HG03520 (cell line): ENCODE data around the gene EIF4G3.
"Not testable (repeated sequence)": the region's sequence is repeated elsewhere in the genome, so short reads cannot be mapped to it uniquely, and the experiment has no call there.

Experiments
- ATAC-seq: cut with Tn5 transposase; IDR thresholded peaks from one replicate; pipeline ENCODE4 v1.9.1; 2021; ENCODE audit warnings: mild to moderate bottlenecking, moderate library complexity; ENCODE audit not compliant: unreplicated experiment

The EIF4G3 gene

DNA sequence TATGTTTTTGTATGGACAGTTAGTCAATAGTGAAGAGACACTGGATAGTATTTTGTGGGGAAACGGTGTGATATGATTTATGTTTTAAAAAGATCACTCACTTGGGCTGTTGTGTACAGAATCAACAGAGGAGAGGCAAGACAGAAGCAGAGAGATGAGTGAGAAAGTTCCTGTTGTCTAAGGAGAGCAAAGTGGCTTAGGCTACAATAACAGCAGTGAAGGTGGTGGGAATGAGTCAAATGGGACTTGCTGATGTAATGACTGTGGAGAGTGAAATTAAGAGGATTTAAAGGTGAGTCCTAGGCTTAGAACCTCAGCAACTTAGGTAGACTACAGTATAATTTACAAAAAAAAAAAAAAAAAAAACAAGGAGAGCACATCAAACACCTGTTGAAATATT lies 220.4 kb downstream of the EIF4G3 start:
- no peak for ATAC-seq

DNA sequence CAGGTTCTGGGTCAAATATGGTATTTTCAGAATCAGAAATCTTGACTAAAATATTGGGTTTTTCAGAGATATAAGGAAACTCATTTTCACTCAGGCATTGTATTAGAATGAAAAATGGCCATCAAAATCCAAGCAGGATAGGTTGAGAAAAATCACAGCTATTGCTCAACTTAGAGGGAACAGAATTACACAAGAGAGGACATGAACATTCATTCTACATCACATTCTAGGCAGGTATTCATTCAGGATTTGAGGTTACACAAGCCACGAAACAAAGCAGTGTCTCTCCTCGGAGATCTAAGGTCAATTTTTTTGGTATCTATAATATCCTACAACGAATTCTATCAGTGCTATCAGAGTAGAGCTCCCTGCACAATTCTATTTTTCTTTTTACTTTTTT lies 226.0 kb downstream of the EIF4G3 start:
- ATAC-seq, result no peak

DNA sequence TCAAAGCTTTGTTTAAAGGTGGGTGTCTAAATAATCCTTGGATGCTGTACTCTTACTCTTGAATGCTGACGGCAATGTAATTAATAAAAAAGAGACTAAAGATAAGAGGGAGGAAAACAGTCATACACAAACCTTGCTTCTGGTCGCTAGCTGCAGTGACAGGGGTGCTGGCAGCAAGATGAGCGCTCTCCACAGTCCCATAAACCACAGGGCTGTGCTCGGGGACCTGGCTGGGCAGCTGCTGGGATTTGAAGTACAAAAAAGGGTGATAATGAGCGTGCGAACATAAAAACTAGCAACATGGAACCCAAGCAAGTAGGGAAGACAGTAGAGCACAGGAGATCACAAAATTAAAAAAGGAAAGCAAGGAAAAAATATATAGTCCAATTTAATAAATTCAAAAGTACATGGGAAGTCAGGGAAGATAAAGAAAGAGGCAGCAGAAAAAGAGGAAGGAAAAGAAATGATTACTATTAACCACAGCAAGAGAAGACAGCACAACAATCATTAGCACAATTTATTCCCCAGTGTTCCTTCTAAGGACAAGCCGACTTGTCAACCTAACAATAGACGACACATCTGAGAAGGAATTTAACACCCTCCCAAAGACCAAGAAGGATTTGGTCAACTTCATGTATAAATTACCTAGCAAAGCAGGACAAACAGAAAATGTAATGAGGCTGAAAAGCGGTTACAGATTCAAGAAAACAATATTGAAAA lies 226.7 kb downstream of the EIF4G3 start:
- no peak for ATAC-seq

DNA sequence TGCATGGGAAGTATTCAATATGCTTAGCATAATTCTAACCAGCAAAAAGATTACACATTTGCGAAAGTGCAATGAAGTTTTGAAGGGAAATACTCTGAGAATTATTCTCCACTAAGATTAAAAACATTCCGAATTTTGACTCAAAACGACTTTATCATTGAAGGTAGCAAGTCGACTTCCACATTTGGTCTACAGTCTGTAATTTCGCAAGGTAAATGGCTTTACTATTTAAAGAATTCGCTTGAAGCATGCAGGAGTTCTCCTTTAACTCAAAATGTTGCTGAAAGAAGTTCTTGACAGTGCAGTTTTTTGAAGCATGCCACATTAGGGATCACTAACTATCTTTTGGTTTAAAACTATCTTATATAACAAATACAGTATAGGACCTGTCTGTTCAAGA lies 228.6 kb downstream of the EIF4G3 start:
- no peak for ATAC-seq

DNA sequence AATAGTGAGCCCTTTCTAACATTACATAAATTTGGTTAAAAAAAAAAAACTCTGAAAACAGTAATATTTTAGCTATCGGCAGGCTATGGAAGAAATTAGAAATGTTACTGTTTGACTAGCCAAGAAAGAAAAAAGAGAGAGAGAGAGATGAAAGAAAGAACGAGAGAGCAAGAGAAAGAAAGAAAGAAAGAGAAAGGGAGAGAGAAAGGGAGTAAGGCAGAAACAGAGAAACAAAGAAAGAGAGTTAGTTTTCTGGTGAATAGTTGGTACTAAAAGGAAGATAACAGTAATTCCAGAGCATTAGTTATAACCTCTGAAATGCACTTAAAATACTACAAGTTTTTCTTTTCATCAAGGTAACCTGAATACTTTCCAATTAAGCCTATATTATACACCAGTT lies 229.3 kb downstream of the EIF4G3 start:
- ATAC-seq, result no peak

DNA sequence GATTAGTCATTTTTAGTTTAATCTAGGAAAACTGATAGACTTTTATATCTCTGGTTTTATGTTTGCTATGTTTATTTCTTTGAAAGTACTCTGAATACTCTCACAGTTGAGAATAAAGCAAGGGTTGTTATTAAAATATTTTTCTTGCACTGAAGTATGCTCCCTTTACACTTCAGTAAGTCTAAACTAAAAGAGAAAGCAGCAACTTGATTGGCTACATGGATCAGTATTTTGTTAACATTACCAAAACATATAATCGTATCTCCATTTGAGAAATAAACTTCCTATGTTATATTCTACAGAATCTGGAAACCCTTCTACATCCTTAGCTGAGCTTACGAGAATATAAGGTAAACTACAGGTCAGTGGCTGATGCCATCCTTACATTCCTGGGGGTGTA lies 240.1 kb downstream of the EIF4G3 start:
- ATAC-seq, result no peak

DNA sequence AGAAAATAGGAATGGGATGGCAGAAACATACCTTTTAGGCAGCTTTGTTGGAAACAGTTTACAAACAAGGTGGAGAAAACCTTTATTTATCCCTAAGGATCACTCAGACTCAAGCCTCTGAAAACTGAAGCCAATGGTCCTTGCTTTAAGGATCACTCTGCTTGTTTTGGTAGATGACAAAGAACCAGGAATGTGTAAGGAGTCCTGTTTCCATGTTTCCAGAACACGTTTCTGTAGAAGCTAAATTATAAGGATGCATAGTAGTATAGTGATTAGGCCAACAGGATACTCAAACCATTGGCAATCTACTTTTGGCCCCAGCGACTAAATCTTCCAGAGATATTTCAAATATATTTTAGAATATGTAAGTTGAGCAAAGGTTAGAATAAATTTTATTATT lies 240.5 kb downstream of the EIF4G3 start:
- no peak for ATAC-seq

DNA sequence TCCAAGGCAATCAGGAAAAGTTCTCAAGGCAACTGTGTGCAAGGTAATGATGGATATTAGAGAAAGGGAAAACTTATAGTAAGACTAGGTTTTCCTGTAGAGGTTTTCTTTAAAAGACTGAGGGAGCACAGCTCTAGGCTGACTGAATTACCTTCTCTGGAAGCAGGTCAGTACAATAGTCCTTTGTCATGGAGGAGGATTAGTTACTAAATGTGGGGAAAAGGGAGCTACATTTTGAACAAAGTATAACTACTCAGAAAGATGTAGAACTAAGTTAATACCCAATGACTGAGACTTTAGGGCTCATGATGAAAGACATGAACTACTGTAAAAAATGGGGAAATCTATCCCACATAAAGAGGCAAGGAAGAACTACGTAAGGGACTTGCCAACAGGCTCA lies 241.0 kb downstream of the EIF4G3 start:
- no peak for ATAC-seq

DNA sequence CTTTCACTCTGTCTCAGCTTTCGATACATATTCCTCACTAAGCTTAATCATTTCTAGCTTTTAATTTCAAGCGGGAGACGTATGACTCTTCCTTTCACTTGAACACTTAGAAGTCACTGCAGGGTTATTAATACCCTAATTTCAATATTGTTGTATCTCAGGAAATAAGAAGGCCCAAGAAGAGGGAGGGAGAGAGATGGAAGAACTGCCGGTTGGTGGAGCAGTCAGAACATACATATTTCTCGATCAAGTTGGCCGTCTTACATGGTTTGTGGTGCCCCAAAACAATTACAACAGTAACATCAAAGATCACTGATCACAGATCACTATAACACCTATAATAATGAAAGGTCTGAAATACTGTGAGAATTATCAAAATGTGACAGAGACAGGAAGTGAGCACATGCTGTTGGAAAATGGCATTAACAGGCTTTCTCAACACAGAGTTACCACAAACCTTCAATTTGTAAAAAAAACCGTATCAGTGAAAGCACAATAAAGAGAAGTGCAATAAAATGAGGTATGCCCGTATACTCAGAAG lies 244.2 kb downstream of the EIF4G3 start:
- ATAC-seq, result no peak

DNA sequence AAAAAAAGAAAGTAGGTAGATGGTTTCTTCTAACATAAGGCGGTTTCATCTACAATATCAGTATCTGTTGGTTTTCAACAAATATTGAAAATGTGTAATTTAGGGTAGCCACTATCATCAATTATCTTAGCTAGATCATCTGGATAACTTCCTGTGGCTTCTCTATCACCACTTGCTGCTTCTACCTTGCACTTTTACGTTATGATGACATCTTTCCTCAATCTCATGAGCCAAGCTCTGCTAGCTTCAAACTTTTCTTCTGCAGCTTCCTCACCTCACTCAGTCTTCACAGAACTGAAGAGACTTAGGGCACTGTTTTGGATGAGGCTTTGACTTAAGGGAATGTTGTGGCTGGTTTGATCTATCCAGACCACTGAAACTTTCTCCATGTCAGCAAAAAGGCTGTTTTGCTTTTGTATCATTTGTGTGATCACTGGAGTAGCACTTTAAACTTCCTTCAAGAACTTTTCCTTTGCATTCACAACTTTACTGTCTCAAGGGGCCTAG lies 244.7 kb downstream of the EIF4G3 start:
- ATAC-seq, result no peak

DNA sequence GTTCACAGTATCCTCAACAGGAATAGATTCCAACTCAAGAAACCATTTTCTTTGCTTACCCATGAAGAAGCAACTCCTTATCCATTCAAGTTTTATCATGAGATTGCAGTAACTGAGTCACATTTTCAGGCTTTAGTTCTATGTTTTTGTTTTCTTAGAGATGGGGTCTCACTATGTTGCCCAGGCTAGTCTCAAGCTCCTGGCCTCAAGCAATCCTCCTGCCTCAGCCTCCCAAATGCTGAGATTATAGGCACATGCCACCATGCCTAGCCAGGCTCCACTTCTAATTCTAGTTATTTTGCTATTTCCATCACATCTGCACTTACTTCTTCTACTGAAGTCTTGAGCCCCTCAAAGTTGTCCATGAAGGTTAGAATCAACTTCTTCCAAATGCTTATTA lies 246.3 kb downstream of the EIF4G3 start:
- no peak for ATAC-seq

DNA sequence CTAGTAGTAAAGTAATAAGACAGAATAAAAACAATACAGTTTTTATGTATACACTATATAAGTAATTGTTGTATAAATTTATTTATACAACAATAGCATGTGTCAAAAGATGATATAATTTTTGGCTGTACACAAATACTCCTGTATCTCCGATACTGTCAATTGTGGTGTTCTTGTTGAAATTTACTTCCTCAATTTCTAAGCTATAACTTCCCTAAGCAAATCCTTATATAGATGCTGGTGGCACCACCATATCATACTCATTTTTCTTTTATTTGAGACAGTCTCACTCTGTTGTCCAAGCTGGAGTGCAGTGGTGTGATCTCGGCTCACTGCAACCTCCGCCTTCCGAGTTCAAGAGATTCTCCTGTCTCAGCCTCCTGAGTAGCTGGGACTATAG lies 248.6 kb downstream of the EIF4G3 start:
- no peak for ATAC-seq

DNA sequence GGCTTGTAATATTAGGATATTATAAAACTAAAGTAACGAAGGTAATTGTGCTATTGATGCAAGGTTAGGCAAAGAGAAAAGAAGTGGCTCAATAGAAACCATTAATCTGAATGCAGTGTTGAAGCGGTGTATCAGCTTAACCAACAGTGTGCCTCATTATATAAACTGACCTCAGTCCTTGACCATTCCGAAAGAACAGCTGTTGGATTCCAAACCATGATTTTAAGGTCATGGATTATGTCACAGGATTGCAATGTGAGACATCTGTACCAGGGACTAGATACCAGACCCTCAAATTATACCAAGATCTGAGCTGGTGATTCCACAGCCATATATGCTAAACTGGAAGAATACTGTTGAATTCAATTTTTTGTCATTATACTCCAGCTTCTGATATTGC lies 255.4 kb downstream of the EIF4G3 start:
- no peak for ATAC-seq

DNA sequence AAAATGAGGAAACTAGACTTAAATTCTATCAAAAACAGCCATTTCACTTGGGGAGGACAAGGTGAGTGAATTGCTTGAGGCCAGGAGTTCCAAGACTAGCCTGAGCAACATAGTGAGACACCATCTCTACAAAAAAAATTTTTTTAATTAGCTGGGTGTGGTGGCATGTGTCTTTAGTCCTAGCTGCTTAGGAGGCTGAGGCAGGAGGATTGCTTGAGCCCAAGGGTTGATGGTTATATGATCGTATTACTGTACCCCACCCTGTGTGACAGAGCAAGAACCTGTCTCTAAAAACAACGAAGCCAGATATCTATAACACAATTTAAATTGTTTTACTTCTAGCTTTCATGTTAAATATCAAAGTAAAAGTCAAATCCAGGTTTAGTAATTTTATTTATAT lies 263.5 kb downstream of the EIF4G3 start:
- ATAC-seq, result no peak

DNA sequence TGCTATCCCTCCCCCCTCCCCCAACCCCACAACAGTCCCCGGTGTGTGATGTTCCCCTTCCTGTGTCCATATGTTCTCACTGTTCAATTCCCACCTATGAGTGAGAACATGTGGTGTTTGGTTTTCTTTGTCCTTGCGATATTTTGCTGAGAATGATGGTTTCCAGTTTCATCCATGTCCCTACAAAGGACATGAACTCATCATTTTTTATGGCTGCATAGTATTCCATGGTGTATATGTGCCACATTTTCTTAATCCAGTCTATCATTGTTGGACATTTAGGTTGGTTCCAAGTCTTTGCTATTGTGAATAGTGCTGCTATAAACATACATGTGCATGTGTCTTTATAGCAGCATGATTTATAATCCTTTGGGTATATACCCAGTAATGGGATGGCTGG lies 269.2 kb downstream of the EIF4G3 start:
- not testable (repeated sequence) for ATAC-seq

DNA sequence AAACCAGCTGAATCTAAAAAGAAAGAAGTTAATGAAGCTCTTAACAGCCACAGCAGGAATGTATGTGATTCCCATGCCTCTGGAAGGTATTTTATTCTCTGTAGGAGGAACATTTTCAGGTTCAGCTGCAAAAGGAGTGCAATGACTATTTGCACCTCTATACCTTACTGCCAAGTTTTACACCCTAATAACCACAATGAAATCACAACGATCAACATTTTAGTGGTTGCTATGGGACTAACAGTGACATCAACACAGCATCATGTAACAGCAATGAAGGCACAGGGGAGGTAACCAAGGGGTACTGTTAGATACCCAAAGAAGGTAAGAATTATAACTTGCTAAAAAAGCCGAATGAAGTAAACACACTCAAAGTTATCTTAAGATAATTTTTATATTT lies 273.3 kb downstream of the EIF4G3 start:
- ATAC-seq, result no peak

DNA sequence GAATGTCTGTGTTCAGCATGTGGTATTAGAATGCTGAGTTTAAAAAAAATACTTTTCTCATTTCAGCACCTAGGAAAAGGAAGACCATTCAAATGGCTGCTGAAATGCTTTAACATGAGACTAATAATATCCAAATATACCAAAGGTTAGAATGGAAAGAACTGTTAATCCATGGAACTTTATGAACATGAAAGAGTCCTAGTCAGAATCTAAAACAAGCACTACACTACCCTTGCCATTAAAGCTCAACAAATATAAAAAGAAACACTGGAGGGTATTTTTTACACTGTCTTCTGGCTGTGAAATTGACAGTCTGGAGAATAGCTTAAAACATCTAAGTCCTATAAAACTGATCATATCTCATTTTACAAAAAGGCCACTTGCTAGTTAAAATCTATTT lies 276.6 kb downstream of the EIF4G3 start:
- ATAC-seq, result no peak

DNA sequence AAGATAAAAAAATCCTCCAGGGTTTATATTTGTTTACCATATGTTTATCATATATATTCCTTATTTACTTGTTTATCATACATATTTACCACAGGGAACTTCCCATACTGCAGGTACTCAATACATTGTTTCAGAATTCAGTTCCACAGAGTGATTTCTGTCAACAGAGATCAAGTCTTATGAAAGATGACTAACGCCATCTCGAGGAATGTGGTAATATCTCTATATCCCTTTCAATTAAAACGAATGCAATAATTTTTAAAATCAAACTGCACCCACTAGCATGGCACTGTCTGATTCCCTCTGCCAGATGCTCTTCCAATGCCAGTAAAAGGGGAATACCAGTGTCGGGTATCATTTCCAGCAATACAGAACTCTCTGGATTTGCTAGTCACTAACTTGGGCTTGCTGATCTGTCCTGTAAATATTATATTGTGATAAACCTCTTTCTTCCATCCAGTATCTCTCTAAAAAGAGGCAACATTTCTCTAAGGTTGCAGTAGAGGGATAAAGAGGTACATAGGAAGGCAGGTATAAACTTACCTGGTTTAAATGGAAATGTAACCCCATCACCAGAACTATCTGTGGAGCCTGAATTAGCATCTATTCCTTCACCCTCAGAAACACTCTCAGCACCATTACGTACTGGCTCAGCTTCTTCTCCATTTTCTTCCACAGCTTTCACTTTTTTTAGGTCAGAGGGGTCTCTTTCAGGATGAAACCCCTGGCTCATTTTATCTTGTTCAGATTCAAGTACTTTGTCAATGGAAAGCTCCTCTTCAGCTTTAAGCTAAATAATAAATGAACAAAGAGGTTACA lies 277.3 kb downstream of the EIF4G3 start:
- ATAC-seq, result no peak

DNA sequence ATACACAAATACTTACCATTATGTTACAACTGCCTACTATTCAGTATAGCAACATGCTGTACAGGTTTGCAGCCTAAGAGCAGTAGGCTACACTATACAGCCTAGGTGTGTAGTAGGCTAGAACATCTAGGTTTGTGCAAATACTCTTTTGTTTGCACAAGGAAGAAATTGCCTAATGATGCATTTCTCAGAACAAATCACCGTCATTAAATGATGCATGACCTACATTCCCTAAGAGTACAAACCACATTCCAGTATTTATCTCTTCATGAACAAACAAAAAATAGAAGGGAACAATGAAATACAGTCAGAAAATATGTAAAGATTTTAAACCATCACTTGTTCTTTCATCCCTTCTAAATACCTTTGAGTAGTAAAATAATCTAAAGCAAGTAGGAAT lies 279.9 kb downstream of the EIF4G3 start:
- ATAC-seq, result no peak

DNA sequence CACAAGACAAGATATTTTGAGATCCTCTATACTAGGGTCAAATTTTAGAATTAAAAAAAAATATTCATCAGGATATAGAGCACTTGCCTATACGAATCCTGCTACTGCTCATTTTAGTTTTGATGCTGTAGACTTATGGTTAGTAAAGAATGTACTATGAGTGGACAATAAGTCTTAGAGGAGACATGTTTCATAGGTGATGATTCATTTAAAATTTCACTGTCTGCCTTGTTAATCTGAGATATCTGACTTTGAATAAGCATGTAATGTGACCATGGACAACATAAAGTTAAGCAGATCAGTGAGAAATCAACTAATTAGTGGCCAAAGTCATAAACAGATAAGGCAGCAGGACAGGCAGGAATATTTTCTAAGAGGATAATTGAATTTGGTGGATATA lies 282.8 kb downstream of the EIF4G3 start:
- no peak for ATAC-seq

DNA sequence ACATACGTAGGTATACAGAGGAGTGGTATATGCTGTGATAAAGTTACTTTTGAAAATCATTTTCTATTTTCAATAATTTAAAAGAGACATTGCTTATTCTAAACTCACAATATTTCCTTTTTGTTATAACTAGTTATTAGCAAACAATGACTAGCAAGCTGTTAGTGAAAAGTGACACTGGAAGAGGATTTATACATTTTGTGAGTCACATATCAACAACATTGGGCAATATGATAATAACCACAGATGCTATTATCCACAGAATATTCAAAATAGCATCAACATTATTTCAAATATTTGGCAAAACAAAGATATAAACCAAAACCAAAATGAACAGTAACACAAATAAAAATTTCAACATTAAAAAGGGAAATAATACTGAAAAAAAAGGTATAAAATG lies 285.6 kb downstream of the EIF4G3 start:
- ATAC-seq, result no peak

DNA sequence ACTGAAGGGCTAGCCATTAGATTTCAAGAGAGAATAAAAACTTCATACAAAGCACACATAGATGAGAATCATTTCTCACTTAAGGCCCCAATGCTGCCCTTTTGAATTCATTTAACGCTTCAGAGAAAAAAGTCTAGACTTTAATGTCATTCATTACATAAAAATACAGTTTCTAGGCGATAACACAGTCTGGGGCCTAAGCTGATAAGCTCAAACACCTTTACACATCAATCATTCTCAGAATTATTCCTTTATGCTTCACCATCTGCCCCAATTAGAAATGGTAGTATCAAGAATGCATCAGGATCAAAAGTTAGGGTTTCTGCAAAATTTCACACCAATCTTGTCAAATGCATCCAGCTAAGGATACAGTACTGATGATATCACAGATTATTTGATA lies 289.5 kb downstream of the EIF4G3 start:
- no peak for ATAC-seq
